Measurements from ENCODE around the gene CRCP. TPM values are rescaled to one million over a fixed set of nuclear protein-coding genes. Genes with fewer than 3 reads are reported as not detected.

CRCP gene
- total RNA-seq, 2 experiments from 2014 or later, result 30.8 to 33.7 TPM

DNA sequence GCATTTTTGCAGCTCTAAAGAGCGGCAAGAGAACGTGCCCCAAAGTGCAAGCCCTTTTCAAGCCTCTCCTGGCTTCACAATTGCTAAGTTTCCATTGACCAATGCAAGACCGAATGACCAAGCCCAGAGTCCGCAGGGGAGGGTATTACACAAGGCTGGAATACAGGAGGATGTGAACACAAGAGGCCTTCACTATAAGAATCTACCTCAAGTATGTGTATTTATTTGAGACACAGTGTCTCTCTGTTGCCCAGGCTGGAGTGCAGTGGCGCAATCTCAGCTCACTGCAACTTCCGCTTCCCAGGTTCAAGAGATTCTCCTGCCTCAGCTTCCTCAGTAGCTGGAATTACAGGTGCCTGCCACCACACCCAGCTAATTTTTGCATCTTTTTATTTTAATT, 68.3 kb downstream of the CRCP start:
- ChIA-PET CTCF (no interaction called here), POLR2A (no interaction called here)

DNA sequence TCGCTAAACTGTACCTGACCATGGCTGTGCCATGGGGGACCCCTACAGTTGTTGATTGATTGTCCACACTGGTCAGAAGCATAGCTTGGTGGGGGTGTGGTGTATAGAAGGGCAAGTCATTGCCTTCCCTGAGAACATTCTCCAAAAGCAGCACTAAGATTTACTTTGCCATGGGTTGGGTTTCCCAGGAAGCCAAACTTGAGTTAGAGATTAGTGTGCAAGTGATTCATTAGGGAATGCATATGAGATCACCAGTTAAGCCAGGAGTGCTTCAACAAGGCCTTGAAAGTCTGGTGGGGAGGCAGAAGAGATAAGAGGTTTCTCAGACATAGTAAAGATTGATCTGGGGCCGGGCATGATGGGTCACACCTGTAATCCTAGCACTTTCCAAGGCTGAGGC, 69.1 kb downstream of the CRCP start:
- ChIA-PET CTCF (no interaction called here), POLR2A (no interaction called here)

DNA sequence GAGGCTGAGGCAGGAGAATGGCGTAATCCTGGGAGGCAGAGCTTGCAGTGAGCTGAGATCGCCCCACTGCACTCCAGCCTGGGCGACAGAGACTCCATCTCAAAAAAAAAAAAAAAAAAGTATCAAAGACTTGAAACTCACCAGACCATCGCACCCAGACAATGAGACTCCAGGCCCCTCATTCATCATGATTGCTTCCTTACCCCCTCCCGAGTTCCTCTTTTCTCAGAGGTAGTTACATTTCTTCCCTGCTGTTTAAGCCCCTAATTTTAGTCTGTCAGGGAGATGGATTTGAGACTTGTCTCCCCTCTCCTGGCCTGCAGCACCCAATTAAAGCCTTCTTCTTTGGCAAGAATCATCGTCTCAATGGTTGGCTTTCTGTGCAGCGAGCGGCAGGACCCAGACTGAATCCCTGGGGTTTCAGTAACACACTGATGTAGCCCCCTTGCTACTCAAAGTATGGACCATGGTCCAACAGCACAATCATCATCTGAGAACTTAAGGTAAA, 71.1 kb downstream of the CRCP start:
- ChIA-PET POLR2A (no interaction called here), CTCF (no interaction called here)

DNA sequence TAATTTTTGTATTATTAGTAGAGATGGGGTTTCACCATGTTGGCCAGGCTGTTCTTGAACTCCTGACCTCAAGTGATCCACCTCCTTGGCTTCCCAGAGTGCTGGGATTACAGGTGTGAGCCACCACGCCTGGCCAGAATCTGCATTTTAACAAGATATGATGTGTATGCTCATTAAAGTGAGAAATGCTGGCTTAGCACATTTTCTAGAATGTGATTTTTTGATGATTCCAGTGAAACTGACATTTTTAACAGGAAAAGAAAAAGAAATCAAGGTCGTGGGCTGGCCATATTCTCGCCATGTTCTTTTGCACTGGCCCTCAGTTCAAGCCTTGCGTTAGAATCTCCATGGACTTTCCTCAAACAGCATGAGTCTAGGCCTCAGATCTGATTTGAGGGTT, 72.3 kb downstream of the CRCP start:
- POLR2A ChIA-PET, result no interaction called here
- CTCF ChIA-PET, result no interaction called here

DNA sequence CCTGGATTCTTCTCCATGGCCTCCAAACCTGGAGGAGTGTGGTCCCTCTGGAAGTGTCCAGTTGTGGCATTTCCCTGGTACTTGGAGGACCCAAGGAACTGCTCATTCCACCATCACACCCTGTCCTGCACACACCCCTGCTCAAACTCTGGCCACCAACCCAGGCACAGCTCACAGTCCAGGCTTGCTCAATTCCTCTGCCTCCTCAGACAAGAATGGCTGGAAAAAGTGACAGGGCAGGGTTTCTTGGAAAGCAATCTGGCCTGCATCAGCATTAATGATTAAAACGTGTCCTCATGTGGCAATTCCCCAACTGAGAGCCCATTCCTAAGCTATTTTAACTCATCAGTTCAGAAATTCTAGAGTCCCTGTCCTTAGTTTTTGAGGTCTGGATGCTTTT, 73.3 kb downstream of the CRCP start:
- POLR2A ChIA-PET, result no interaction called here
- CTCF ChIA-PET, result no interaction called here

GRCh38 chr7:66188645-66189044, 74.0 kb downstream of the CRCP start:
- POLR2A ChIA-PET, result no interaction called here
- CTCF ChIA-PET, result no interaction called here

- CTCF ChIA-PET, result no interaction called here
- POLR2A ChIA-PET, result no interaction called here
Observed at GRCh38 chr7:66189695-66190503, 75.3 kb downstream of the CRCP start.

DNA sequence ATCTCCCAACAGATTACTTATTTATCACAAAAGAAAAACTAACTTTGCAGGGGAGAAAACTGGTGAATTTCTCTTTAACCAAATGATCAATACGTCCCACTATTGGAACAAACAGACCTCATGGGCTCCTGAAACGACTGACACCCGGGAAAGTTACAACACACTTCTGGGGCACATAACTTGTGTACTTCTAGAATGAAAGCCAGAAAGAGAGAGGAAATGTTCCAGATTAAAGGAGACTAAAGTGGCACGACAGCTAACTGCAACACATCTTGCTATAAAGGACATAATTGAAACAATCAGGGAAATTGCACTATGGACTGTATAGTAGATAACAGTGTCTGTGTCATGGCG, 75.8 kb downstream of the CRCP start:
- CTCF ChIA-PET, result no interaction called here
- POLR2A ChIA-PET, result no interaction called here

- ChIA-PET POLR2A (no interaction called here), CTCF (no interaction called here)
Observed at GRCh38 chr7:66193146-66193725, 78.6 kb downstream of the CRCP start.

DNA sequence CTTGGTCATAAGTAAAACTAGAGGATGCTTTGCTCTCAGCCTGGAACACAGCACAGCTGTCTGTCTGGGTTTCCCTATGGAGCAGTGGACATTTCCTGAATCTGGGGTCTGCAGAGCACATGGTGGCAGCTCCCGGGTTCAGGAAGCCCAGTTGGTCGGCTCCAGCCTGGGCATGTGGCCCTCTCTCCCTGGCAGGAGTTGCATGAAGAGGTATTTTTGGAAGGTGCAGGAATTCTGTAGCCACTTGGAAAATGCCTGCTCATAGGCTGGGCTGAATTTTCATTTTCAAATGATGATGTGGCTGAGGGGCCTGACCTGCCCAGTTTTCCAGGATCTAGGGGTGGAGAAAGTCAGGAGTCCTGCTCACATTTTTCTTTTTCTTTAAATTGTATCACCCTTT, 83.8 kb downstream of the CRCP start:
- CTCF ChIA-PET, result no interaction called here
- POLR2A ChIA-PET, result no interaction called here

DNA sequence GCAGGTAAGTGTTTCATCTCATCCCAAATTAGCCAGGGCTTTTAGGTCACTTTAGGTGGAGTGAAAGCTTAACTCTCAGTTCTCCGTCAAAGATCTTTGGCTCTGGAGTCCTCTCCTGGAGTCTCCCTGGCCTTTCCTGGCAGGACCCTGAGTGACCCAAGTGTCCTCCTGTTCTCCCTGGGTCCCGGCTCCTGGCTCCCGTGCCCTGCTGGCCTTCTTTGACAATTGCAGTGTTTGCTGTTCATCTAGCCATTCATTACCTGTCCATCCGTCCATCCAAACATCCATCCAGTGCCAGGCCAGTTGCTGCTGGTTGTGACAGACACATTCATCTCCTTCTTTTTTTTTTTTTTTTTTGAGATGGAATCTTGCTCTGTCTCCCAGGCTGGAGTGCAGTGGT, 84.3 kb downstream of the CRCP start:
- ChIA-PET POLR2A (no interaction called here), CTCF (interaction anchor here (0.7 kb wide), 1 partner anchor 299 kb away, joined by 4 read pairs; no protein-coding TSS in a partner anchor)

GRCh38 chr7:66202441-66202840, 87.8 kb downstream of the CRCP start:
- ChIA-PET POLR2A (no interaction called here), CTCF (no interaction called here)

Other genes starting within 250 kb of the CRCP start
- gene VKORC1L1, start 241.8 kb upstream of the CRCP start, total RNA-seq, result 10 to 100 TPM; 27.1 to 28.6 TPM
- gene GUSB, start 132.6 kb upstream of the CRCP start, total RNA-seq, result 10 to 100 TPM; 55.5 to 55.7 TPM
- gene ASL, start 39.0 kb upstream of the CRCP start, total RNA-seq, result 10 to 100 TPM; 29.5 to 31.4 TPM
- gene TPST1, start 90.5 kb downstream of the CRCP start, total RNA-seq, result 1 to 10 TPM; 1.3 to 1.5 TPM